Panc1 (cell line): Measurements from ENCODE around the gene TLE5. TPM values are rescaled to one million over a fixed set of nuclear protein-coding genes. Genes with fewer than 3 reads are reported as not detected.

Experiments
- ATAC-seq: fragments of 200-7000 bp; cut with Tn5 transposase; 2 replicates; pipeline ENCODE4 v1.9.1; 2020; ENCODE audit warnings: mild to moderate bottlenecking, moderate library complexity
- BruUV-seq: library from RNA; stranded (reverse); fragments of 400-500 nt; replicated peaks from 2 replicates; lab custom pipeline; 2021; lab: Mats Ljungman, UMichigan
- CTCF ChIA-PET: fragments of 300-600 bp; sonication (Branson Sonifier 250); formaldehyde crosslinking; loops from one replicate; lab custom pipeline; 2022; ENCODE audit warnings: antibody characterized with exemption; lab: Charles Lee
- POLR2A ChIA-PET: fragments of 300-600 bp; sonication (Branson Sonifier 250); formaldehyde crosslinking; loops from one replicate; lab custom pipeline; 2022; ENCODE audit warnings: antibody characterized with exemption; lab: Charles Lee
- DNase-seq: peaks from one replicate; pipeline ENCODE4 v3.0.0-alpha.2; 2010; ENCODE audit warnings: low read depth, low spot score
- H3K27ac ChIP-seq: 2 replicates; pipeline ENCODE4 v1.5.1; 2011; ENCODE audit warnings: mild to moderate bottlenecking, low read length, inconsistent platforms
- H3K27me3 ChIP-seq: fragments of 200-500 bp; sonication (Bioruptor generic); 2 replicates; pipeline ENCODE4 v1.6.0; 2014; ENCODE audit warnings: low read length, inconsistent platforms; ENCODE audit not compliant: control insufficient read depth, insufficient read depth
- H3K36me3 ChIP-seq: fragments of 200-500 bp; sonication (Bioruptor generic); 2 replicates; pipeline ENCODE4 v1.5.1; 2014; ENCODE audit warnings: inconsistent platforms, mild to moderate bottlenecking, low read length, moderate library complexity; ENCODE audit not compliant: control insufficient read depth, insufficient read depth
- H3K4me1 ChIP-seq: 2 replicates; pipeline ENCODE4 v1.5.1; 2011; ENCODE audit warnings: inconsistent platforms, mild to moderate bottlenecking, low read length, moderate library complexity; ENCODE audit not compliant: control insufficient read depth, insufficient read depth
- H3K4me3 ChIP-seq, 2 experiments: 2 replicates each; pipeline ENCODE4 v1.5.1; 2011 to 2012; ENCODE audit warnings: low read depth in 2 of 2, low read length in 2 of 2, mild to moderate bottlenecking in 2 of 2, inconsistent platforms in 1 of 2, moderate library complexity in 1 of 2
- H3K9me3 ChIP-seq: fragments of 200-500 bp; sonication (Bioruptor generic); 2 replicates; pipeline ENCODE4 v1.5.1; 2014; ENCODE audit warnings: low read depth, mild to moderate bottlenecking, inconsistent platforms, low read length, moderate library complexity; ENCODE audit not compliant: control insufficient read depth, insufficient read depth
- POLR2AphosphoS5 ChIP-seq: IDR thresholded peaks from 2 replicates; pipeline ENCODE4 v1.6.1; 2012; ENCODE audit warnings: mild to moderate bottlenecking, low read depth, low read length, moderate library complexity
- SIN3A ChIP-seq: IDR thresholded peaks from 2 replicates; pipeline ENCODE4 v1.6.1; 2012; ENCODE audit warnings: low read depth, mild to moderate bottlenecking, low read length, moderate library complexity, borderline replicate concordance; ENCODE audit not compliant: insufficient read depth
- TCF7L2 ChIP-seq: IDR thresholded peaks from 2 replicates; pipeline ENCODE4 v1.6.1; 2011; ENCODE audit warnings: mild to moderate bottlenecking, low read depth, low read length, inconsistent platforms
- in situ Hi-C: cut with HindIII; loops from 2 replicates; pipeline ENCODE4 v1.10.0; 2016; ENCODE audit warnings: low sequenced_read_pairs, low pct_unique_long_range_greater_than_20kb
- intact Hi-C: fragments of 100-400 bp; cut with micrococcal nuclease; formaldehyde crosslinking; loops from one replicate; pipeline ENCODE4 v1.10.0; 2022; ENCODE audit not compliant: unreplicated experiment
- total RNA-seq: library from RNA; stranded (reverse); gene quantifications from one replicate; pipeline ENCODE4 v1.2.1, GENCODE V29; 2021; ENCODE audit not compliant: unreplicated experiment
- TF ChIP-seq, protein P1 (sequence below): fragments of 450-650 bp; IDR thresholded peaks from 2 replicates; pipeline ENCODE4 v1.5.1; 2017; ENCODE audit warnings: mild to moderate bottlenecking
- TF ChIP-seq, protein P2 (sequence below), 2 experiments: IDR thresholded peaks; 2 replicates each; pipeline ENCODE4 v1.6.1; 2011 to 2012; ENCODE audit warnings: low read depth in 2 of 2, control low read depth in 1 of 2, low read length in 1 of 2, mild to moderate bottlenecking in 1 of 2, moderate library complexity in 1 of 2; ENCODE audit not compliant: insufficient read depth in 1 of 2

Gene TLE5
- total RNA-seq, 1 experiment from 2014 or later: 287 TPM

DNA sequence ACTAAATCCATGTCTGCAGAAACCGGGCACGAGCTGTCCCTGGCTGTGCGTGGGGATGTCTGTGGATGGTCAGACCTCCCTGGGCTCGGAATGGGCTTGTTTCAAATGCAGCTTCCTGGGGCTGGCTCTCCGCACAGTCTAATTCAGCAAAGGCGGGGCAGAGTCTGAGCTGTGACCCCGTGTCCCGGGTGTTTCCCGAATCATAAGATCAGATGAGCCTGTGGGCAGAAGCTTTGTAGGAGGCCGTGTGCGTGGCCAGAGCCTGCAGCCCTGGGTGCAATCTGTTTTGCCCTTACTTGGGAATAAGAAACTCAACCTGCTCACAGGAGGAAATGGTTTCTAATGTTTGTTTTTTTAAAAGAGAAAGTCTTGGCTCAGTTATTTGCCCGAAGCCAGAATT is 18.0 kb upstream of the TLE5 start:
- Histone ChIP-seq H3K9me3 (no peaks in the 10 kb centered on the region), H3K36me3 (no peaks in the 10 kb centered on the region), H3K4me3 (no peak overlapping the region), H3K4me1 (no peaks in the 10 kb centered on the region; the same call in 1 of the 2 replicates), H3K27me3 (no peaks in the 10 kb centered on the region), H3K27ac (no peak overlapping the region)
- intact Hi-C loops (no loop called here), in situ Hi-C loops (no loop called here)
- no TSS peak for BruUV-seq
- no peak for TF ChIP-seq POLR2AphosphoS5
- CTCF ChIA-PET: interaction anchor here (1.0 kb wide), 1 partner anchor 24 kb away, joined by 3 read pairs; no protein-coding TSS in a partner anchor
- POLR2A ChIA-PET: no interaction called here
- DNase-seq (no peak), ATAC-seq (no peak)

DNA sequence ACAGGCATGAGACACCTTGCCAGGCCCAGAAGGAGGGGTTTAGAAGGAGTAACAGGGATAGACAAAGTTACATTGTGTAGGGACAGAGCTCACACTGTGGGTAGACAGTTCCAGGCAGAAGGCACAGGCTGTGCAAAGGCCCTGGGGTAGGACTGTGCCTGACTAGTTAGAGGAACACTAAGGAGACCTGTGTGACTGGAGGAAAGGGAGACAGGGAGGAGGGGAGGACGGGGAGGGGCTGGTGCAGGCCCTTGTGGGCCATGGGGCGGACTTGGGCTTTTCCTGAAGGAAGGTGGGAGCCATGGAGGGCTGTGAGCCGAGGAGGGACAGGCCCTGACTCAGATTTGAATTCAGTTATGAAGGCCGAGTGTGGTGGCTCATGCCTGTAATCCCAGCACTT is 17.3 kb upstream of the TLE5 start:
- ChIA-PET CTCF (no interaction called here), POLR2A (no interaction called here)
- ATAC-seq (no peak), DNase-seq (no peak)
- no peak for TF ChIP-seq POLR2AphosphoS5
- TF ChIP-seq SIN3A: no peak
- TF ChIP-seq, protein P1, sequence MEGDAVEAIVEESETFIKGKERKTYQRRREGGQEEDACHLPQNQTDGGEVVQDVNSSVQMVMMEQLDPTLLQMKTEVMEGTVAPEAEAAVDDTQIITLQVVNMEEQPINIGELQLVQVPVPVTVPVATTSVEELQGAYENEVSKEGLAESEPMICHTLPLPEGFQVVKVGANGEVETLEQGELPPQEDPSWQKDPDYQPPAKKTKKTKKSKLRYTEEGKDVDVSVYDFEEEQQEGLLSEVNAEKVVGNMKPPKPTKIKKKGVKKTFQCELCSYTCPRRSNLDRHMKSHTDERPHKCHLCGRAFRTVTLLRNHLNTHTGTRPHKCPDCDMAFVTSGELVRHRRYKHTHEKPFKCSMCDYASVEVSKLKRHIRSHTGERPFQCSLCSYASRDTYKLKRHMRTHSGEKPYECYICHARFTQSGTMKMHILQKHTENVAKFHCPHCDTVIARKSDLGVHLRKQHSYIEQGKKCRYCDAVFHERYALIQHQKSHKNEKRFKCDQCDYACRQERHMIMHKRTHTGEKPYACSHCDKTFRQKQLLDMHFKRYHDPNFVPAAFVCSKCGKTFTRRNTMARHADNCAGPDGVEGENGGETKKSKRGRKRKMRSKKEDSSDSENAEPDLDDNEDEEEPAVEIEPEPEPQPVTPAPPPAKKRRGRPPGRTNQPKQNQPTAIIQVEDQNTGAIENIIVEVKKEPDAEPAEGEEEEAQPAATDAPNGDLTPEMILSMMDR: no peak
- TF ChIP-seq, protein P2, sequence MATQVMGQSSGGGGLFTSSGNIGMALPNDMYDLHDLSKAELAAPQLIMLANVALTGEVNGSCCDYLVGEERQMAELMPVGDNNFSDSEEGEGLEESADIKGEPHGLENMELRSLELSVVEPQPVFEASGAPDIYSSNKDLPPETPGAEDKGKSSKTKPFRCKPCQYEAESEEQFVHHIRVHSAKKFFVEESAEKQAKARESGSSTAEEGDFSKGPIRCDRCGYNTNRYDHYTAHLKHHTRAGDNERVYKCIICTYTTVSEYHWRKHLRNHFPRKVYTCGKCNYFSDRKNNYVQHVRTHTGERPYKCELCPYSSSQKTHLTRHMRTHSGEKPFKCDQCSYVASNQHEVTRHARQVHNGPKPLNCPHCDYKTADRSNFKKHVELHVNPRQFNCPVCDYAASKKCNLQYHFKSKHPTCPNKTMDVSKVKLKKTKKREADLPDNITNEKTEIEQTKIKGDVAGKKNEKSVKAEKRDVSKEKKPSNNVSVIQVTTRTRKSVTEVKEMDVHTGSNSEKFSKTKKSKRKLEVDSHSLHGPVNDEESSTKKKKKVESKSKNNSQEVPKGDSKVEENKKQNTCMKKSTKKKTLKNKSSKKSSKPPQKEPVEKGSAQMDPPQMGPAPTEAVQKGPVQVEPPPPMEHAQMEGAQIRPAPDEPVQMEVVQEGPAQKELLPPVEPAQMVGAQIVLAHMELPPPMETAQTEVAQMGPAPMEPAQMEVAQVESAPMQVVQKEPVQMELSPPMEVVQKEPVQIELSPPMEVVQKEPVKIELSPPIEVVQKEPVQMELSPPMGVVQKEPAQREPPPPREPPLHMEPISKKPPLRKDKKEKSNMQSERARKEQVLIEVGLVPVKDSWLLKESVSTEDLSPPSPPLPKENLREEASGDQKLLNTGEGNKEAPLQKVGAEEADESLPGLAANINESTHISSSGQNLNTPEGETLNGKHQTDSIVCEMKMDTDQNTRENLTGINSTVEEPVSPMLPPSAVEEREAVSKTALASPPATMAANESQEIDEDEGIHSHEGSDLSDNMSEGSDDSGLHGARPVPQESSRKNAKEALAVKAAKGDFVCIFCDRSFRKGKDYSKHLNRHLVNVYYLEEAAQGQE (IDR thresholded peaks at IDR 0.05; ENCODE audit: insufficient read depth in 1 of 2, low read depth in 2 of 2, low read length in 1 of 2): no peak
- TF ChIP-seq TCF7L2: no peak
- BruUV-seq: no TSS peak
- Histone ChIP-seq H3K4me3 (no peak overlapping the region), H3K27me3 (no peaks in the 10 kb centered on the region), H3K36me3 (no peaks in the 10 kb centered on the region), H3K9me3 (no peaks in the 10 kb centered on the region), H3K27ac (no peak overlapping the region), H3K4me1 (no peaks in the 10 kb centered on the region; the same call in 1 of the 2 replicates)
- in situ Hi-C loops: no loop called here
- intact Hi-C loops: no loop called here

DNA sequence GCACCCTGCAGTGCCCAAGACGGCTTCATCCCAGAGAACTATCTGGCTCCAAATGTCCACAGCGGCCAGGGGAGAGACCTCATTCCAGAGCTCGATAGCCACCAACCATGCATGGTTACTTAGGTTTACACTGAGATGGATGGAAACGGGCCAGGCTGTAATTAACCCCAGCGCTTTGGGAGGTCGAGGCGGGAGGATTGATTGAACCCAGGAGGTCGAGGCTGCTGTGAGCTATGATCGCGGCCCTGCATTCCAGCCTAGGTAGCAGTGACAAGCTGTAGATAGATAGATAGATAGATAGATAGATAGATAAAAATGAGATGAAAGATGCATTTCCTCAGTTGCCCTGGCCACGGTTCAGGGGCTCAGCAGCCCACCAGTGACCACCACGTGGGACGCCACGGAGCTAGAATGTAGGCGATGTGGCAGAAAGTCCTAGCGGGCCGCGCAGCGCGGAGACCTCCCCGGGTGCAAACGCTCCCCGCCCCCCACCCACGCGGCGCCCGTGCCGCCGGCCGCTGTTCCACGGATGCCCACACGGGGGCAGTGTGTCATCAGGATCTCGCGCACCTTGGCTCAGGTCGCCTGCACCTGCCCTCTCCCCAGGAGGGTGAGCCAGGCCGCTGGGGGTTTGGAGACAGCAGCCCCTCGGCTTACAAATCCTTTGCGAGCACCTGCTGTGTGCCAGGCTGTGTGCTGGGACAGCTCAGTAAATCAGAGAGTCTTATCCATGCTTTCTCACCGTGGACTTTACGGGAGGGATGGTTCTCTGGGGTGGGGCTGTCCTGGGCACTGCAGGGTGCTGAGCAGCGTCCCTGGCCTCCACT is 13.5 kb upstream of the TLE5 start:
- Histone ChIP-seq H3K9me3 (no peaks in the 10 kb centered on the region), H3K36me3 (no peaks in the 10 kb centered on the region), H3K4me3 (peak overlapping the region; percentile 18 to 43), H3K27me3 (no peaks in the 10 kb centered on the region), H3K4me1 (no peaks in the 10 kb centered on the region; the same call in 1 of the 2 replicates), H3K27ac (no peak overlapping the region)
- no peak for DNase-seq
- POLR2A ChIA-PET: no interaction called here
- TF ChIP-seq, protein P1: peak; percentile 91
- TF ChIP-seq SIN3A: no peak
- in situ Hi-C loops: no loop called here
- intact Hi-C loops: no loop called here
- ATAC-seq: peak; percentile 86
- CTCF ChIA-PET: interaction anchor here (0.5 to 0.6 kb wide), 2 partner anchors 37 to 53 kb away, joined by 3 read pairs; no protein-coding TSS in a partner anchor
- BruUV-seq: no TSS peak
